IMR-90 (cell line): ENCODE measurements around the gene DBI. TPM values are rescaled to one million over a fixed set of nuclear protein-coding genes. Genes with fewer than 3 reads are reported as not detected.

Source experiments
- ATAC-seq: fragments of 200-7000 bp; cut with Tn5 transposase; 2 replicates; pipeline ENCODE4 v1.9.1; 2020; ENCODE audit warnings: low read depth, mild to moderate bottlenecking, moderate library complexity
- BruUV-seq: library from RNA; stranded (reverse); fragments of 400-500 nt; replicated peaks from 2 replicates; lab custom pipeline; 2021; lab: Mats Ljungman, UMichigan
- CTCF ChIA-PET: fragments of 300-600 bp; formaldehyde crosslinking; extraction: SDS; loops from one replicate; lab custom pipeline; 2021; ENCODE audit warnings: antibody characterized with exemption; lab: Yijun Ruan, JAX
- POLR2A ChIA-PET: fragments of 300-600 bp; sonication (Branson Sonifier 250); formaldehyde crosslinking; loops from one replicate; lab custom pipeline; 2022; ENCODE audit warnings: antibody characterized with exemption; ENCODE audit not compliant: unreplicated experiment; lab: Charles Lee
- DNase-seq: peaks from one replicate; pipeline ENCODE4 v3.0.0; 2013
- H2AFZ ChIP-seq: replicated peaks from 2 replicates; pipeline ENCODE3; 2013; ENCODE audit warnings: low read length, mild to moderate bottlenecking; ENCODE audit not compliant: poor library complexity
- H2AK5ac ChIP-seq: 2 replicates; pipeline ENCODE4 v1.6.1; 2013; ENCODE audit warnings: low read depth, low read length, inconsistent platforms
- H2AK9ac ChIP-seq: replicated peaks from 2 replicates; pipeline ENCODE3; 2013; ENCODE audit warnings: mild to moderate bottlenecking, low read depth, low read length, moderate library complexity; ENCODE audit not compliant: poor library complexity
- H2BK120ac ChIP-seq: 2 replicates; pipeline ENCODE4 v1.6.1; 2013; ENCODE audit warnings: low read depth, low read length, inconsistent platforms
- H2BK15ac ChIP-seq: 3 replicates; pipeline ENCODE4 v1.6.1; 2013; ENCODE audit warnings: low read depth, low read length, inconsistent platforms
- H2BK20ac ChIP-seq: 2 replicates; pipeline ENCODE4 v1.6.1; 2013; ENCODE audit warnings: low read depth, mild to moderate bottlenecking, inconsistent platforms, low read length, moderate library complexity
- H2BK5ac ChIP-seq: 2 replicates; pipeline ENCODE4 v1.6.1; 2013; ENCODE audit warnings: mild to moderate bottlenecking, low read depth, low read length, inconsistent platforms; ENCODE audit not compliant: poor library complexity, severe bottlenecking
- H3K14ac ChIP-seq: replicated peaks from 2 replicates; pipeline ENCODE4 v1.6.1; 2013; ENCODE audit warnings: low read depth, low read length, inconsistent platforms
- H3K18ac ChIP-seq: 2 replicates; pipeline ENCODE4 v1.6.1; 2013; ENCODE audit warnings: low read depth, low read length, control low read depth
- H3K23ac ChIP-seq: 2 replicates; pipeline ENCODE4 v1.6.1; 2013; ENCODE audit warnings: low read depth, low read length, inconsistent platforms
- H3K27ac ChIP-seq: 2 replicates; pipeline ENCODE4 v1.5.1; 2013; ENCODE audit warnings: mild to moderate bottlenecking, control low read depth, low read length; ENCODE audit not compliant: insufficient read depth
- H3K27me3 ChIP-seq: 2 replicates; pipeline ENCODE4 v1.6.1; 2013; ENCODE audit warnings: low read length; ENCODE audit not compliant: control insufficient read depth, insufficient read depth
- H3K36me3 ChIP-seq: 2 replicates; pipeline ENCODE4 v1.6.1; 2013; ENCODE audit warnings: low read length, mixed read lengths; ENCODE audit not compliant: control insufficient read depth, insufficient read depth
- H3K4ac ChIP-seq: 2 replicates; pipeline ENCODE4 v1.6.1; 2013; ENCODE audit warnings: low read depth, low read length, inconsistent platforms
- H3K4me1 ChIP-seq: 2 replicates; pipeline ENCODE4 v1.6.1; 2013; ENCODE audit warnings: low read length, mixed read lengths; ENCODE audit not compliant: control insufficient read depth, insufficient read depth
- H3K4me2 ChIP-seq: 2 replicates; pipeline ENCODE4 v1.6.1; 2013; ENCODE audit warnings: low read depth, mild to moderate bottlenecking, control low read depth, low read length, moderate library complexity
- H3K4me3 ChIP-seq: 2 replicates; pipeline ENCODE4 v1.5.1; 2013; ENCODE audit warnings: low read depth, mild to moderate bottlenecking, control low read depth, low read length, moderate library complexity; ENCODE audit not compliant: insufficient read depth
- H3K56ac ChIP-seq: 2 replicates; pipeline ENCODE4 v1.6.1; 2013; ENCODE audit warnings: low read length, inconsistent platforms; ENCODE audit not compliant: insufficient read depth; ENCODE audit errors: extremely low read depth
- H3K79me1 ChIP-seq, 2 experiments: 2 replicates each; pipeline ENCODE4 v1.6.1; 2013; ENCODE audit warnings: low read length in 2 of 2, inconsistent platforms in 1 of 2, low read depth in 1 of 2
- H3K9ac ChIP-seq: 2 replicates; pipeline ENCODE4 v1.6.1; 2013; ENCODE audit warnings: low read depth, low read length, control low read depth
- H3K9me1 ChIP-seq: 2 replicates; pipeline ENCODE4 v1.6.1; 2013; ENCODE audit warnings: low read length, inconsistent platforms; ENCODE audit not compliant: insufficient read depth
- H3K9me3 ChIP-seq: 2 replicates; pipeline ENCODE4 v1.6.1; 2013; ENCODE audit warnings: low read length; ENCODE audit not compliant: control insufficient read depth, insufficient read depth
- H4K20me1 ChIP-seq: 2 replicates; pipeline ENCODE4 v1.6.1; 2013; ENCODE audit warnings: low read length, inconsistent platforms; ENCODE audit not compliant: insufficient read depth
- H4K5ac ChIP-seq: 2 replicates; pipeline ENCODE4 v1.6.1; 2013; ENCODE audit warnings: mild to moderate bottlenecking, low read depth, low read length, control low read depth
- H4K8ac ChIP-seq, 2 experiments: 2 replicates each; pipeline ENCODE4 v1.6.1; 2013; ENCODE audit warnings: low read depth in 2 of 2, low read length in 2 of 2, control low read depth in 1 of 2, inconsistent platforms in 1 of 2
- H4K91ac ChIP-seq: 2 replicates; pipeline ENCODE4 v1.6.1; 2013; ENCODE audit warnings: low read depth, low read length, inconsistent platforms; ENCODE audit not compliant: insufficient read depth
- BHLHE40 ChIP-seq: fragments of 150-350 bp; IDR thresholded peaks from 2 replicates; pipeline ENCODE4 v1.6.1; 2016; ENCODE audit warnings: mild to moderate bottlenecking, low read depth, low read length
- CEBPB ChIP-seq: IDR thresholded peaks from 2 replicates; pipeline ENCODE4 v1.6.1; 2012; ENCODE audit warnings: low read depth, low read length, improper control_type of control experiment
- CHD1 ChIP-seq: IDR thresholded peaks from 2 replicates; pipeline ENCODE4 v1.6.1; 2012; ENCODE audit warnings: low read depth, low read length, improper control_type of control experiment
- FOS ChIP-seq: fragments of 150-350 bp; IDR thresholded peaks from 2 replicates; pipeline ENCODE4 v1.6.1; 2016; ENCODE audit warnings: low read depth, low read length
- MAFK ChIP-seq: IDR thresholded peaks from 2 replicates; pipeline ENCODE4 v1.6.1; 2012; ENCODE audit warnings: low read depth, low read length, improper control_type of control experiment
- MAZ ChIP-seq: IDR thresholded peaks from 2 replicates; pipeline ENCODE4 v1.6.1; 2012; ENCODE audit warnings: low read depth, mild to moderate bottlenecking, low read length, improper control_type of control experiment, moderate library complexity, borderline replicate concordance
- MXI1 ChIP-seq: IDR thresholded peaks from 2 replicates; pipeline ENCODE4 v1.6.1; 2012; ENCODE audit warnings: low read depth, mild to moderate bottlenecking, low read length, moderate library complexity, borderline replicate concordance
- NFE2L2 ChIP-seq: fragments of 150-350 bp; IDR thresholded peaks from 2 replicates; pipeline ENCODE4 v1.6.1; 2016; ENCODE audit warnings: low read depth, mild to moderate bottlenecking, low read length
- POLR2A ChIP-seq: IDR thresholded peaks from 2 replicates; pipeline ENCODE4 v1.6.1; 2012; ENCODE audit warnings: mild to moderate bottlenecking, low read depth, low read length
- RAD21 ChIP-seq: IDR thresholded peaks from 2 replicates; pipeline ENCODE4 v1.6.1; 2012; ENCODE audit warnings: low read length, improper control_type of control experiment
- RCOR1 ChIP-seq: IDR thresholded peaks from 2 replicates; pipeline ENCODE4 v1.6.1; 2012; ENCODE audit warnings: mild to moderate bottlenecking, low read length, improper control_type of control experiment; ENCODE audit not compliant: insufficient replicate concordance
- RFX5 ChIP-seq: IDR thresholded peaks from 2 replicates; pipeline ENCODE4 v1.8.0; 2012; ENCODE audit warnings: low read depth, mild to moderate bottlenecking, low read length, moderate library complexity
- SMC3 ChIP-seq: fragments of 150-350 bp; IDR thresholded peaks from 2 replicates; pipeline ENCODE4 v1.6.1; 2016; ENCODE audit warnings: low read depth, mild to moderate bottlenecking, antibody characterized with exemption, low read length, moderate library complexity
- USF2 ChIP-seq: fragments of 150-350 bp; IDR thresholded peaks from 2 replicates; pipeline ENCODE4 v1.6.1; 2017; ENCODE audit warnings: mild to moderate bottlenecking, antibody characterized with exemption, low read length, low read depth
- WGBS, 2 experiments: methylation state at CpG; one replicate each; pipeline versions ENCODE4 v1.1.5 to v1.1.7; 2013; ENCODE audit warnings: missing lambda C conversion rate in 2 of 2; ENCODE audit not compliant: insufficient read length in 1 of 2; ENCODE audit errors: extremely low coverage in 2 of 2; 5-methylcytosine and 5-hydroxymethylcytosine counted together
- dilution Hi-C: fragments of 300-500 bp; cut with HindIII; formaldehyde crosslinking; loops from one replicate; pipeline ENCODE4 v1.14.3; 2018; ENCODE audit warnings: low sequenced_read_pairs; ENCODE audit not compliant: unreplicated experiment
- in situ Hi-C: fragments of 300-500 bp; cut with MboI; formaldehyde crosslinking; loops from 3 replicates; pipeline ENCODE4 v1.14.3; 2019; ENCODE audit warnings: low sequenced_read_pairs, inconsistent platforms, mixed read lengths
- intact Hi-C: fragments of 100-400 bp; cut with micrococcal nuclease; formaldehyde crosslinking; loops from 2 replicates; pipeline ENCODE4 v1.10.0; 2022
- polyA plus RNA-seq, 3 experiments: library from polyadenylated mRNA; depleted of rRNA; stranded (reverse); fragments of >200 nt; gene quantifications; 2 replicates each; pipeline ENCODE4 v1.2.3, GENCODE V29; 2012; ENCODE audit warnings: low replicate concordance in 1 of 3
- total RNA-seq: library from RNA; depleted of rRNA; stranded (reverse); fragments of >200 nt; gene quantifications from 2 replicates; pipeline ENCODE4 v1.2.3, GENCODE V29; 2012
- TF ChIP-seq, protein P1 (sequence below): conservative IDR thresholded peaks from 2 replicates; pipeline ENCODE4 v1.5.1; 2012; ENCODE audit warnings: mild to moderate bottlenecking, low read depth, low read length, improper control_type of control experiment
- TF ChIP-seq, protein P2 (sequence below): fragments of 150-350 bp; IDR thresholded peaks from 2 replicates; pipeline ENCODE4 v1.6.1; 2016; ENCODE audit warnings: low read depth, mild to moderate bottlenecking, low read length, moderate library complexity, borderline replicate concordance

Gene DBI
- total and polyA plus RNA-seq, 2 of the 4 experiments (the other 2 are of a cell fraction) = 42.5 to 278 TPM

- CTCF ChIA-PET = no interaction called here
- Histone ChIP-seq H3K4ac (no peak overlapping the region), H2BK15ac (no peak overlapping the region), H3K23ac (no peak overlapping the region), H3K18ac (no peak overlapping the region), H3K4me1 (no peaks in the 10 kb centered on the region), H3K79me1 (no peaks in the 10 kb centered on the region), H3K4me3 (no peak overlapping the region), H3K27ac (no peak overlapping the region), H2BK120ac (no peak overlapping the region), H3K9ac (no peak overlapping the region), H3K56ac (no peak overlapping the region), H3K27me3 (peaks cover 2% of the 10 kb centered on the region), H3K4me2 (no peak overlapping the region), H2BK5ac (no peak overlapping the region), H3K36me3 (no peaks in the 10 kb centered on the region), H2AK9ac (no peak overlapping the region), H3K9me1 (no peaks in the 10 kb centered on the region), H3K14ac (no peak overlapping the region), H4K8ac (no peak overlapping the region), H2BK20ac (no peak overlapping the region), H3K9me3 (no peaks in the 10 kb centered on the region), H4K5ac (no peak overlapping the region), H2AFZ (no peak overlapping the region), H4K20me1 (no peaks in the 10 kb centered on the region), H2AK5ac (no peak overlapping the region), H4K91ac (no peak overlapping the region)
- no CpG with 5 or more reads among the region's 6 CpGs for WGBS, 2 experiments
- DNase-seq (no peak), ATAC-seq (no peak)
- BruUV-seq = no TSS peak
- TF ChIP-seq, protein P1, sequence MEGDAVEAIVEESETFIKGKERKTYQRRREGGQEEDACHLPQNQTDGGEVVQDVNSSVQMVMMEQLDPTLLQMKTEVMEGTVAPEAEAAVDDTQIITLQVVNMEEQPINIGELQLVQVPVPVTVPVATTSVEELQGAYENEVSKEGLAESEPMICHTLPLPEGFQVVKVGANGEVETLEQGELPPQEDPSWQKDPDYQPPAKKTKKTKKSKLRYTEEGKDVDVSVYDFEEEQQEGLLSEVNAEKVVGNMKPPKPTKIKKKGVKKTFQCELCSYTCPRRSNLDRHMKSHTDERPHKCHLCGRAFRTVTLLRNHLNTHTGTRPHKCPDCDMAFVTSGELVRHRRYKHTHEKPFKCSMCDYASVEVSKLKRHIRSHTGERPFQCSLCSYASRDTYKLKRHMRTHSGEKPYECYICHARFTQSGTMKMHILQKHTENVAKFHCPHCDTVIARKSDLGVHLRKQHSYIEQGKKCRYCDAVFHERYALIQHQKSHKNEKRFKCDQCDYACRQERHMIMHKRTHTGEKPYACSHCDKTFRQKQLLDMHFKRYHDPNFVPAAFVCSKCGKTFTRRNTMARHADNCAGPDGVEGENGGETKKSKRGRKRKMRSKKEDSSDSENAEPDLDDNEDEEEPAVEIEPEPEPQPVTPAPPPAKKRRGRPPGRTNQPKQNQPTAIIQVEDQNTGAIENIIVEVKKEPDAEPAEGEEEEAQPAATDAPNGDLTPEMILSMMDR = no peak
- TF ChIP-seq FOS (no peak), USF2 (no peak), NFE2L2 (no peak), CHD1 (no peak), RAD21 (no peak), MAZ (no peak), CEBPB (no peak), RFX5 (no peak), MAFK (no peak), RCOR1 (no peak), BHLHE40 (no peak), POLR2A (no peak), SMC3 (no peak), MXI1 (no peak)
- TF ChIP-seq, protein P2, sequence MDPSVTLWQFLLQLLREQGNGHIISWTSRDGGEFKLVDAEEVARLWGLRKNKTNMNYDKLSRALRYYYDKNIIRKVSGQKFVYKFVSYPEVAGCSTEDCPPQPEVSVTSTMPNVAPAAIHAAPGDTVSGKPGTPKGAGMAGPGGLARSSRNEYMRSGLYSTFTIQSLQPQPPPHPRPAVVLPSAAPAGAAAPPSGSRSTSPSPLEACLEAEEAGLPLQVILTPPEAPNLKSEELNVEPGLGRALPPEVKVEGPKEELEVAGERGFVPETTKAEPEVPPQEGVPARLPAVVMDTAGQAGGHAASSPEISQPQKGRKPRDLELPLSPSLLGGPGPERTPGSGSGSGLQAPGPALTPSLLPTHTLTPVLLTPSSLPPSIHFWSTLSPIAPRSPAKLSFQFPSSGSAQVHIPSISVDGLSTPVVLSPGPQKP = no peak
- POLR2A ChIA-PET = no interaction called here
- in situ Hi-C loops (loop anchor here (5.0 kb wide), 1 partner anchor 49 kb away; no protein-coding TSS in a partner anchor), dilution Hi-C loops (no loop called here), intact Hi-C loops (no loop called here)
Measured at GRCh38 chr2:119417908-119418307, 51.1 kb downstream of the DBI start.
